Measurements from ENCODE around the gene ATXN1. TPM values are rescaled to one million over a fixed set of nuclear protein-coding genes. Genes with fewer than 3 reads are reported as not detected.

Gene ATXN1
- polyA plus RNA-seq, 1 donor from 2014 or later, result 28.2 TPM

- Histone ChIP-seq H3K36me3 (ENCODE audit: insufficient read depth, low read length) (no peaks in the 10 kb centered on the region), H3K27ac (ENCODE audit: low read length) (no peak overlapping the region), H4K20me1 (ENCODE audit: insufficient read depth) (no peaks in the 10 kb centered on the region)
These were observed 135.7 kb downstream of the ATXN1 start for GRCh38 chr6:16625291-16626265.

More at GRCh38 chr6:16625291-16626265, 135.7 kb downstream of the ATXN1 start:
- Histone ChIP-seq H3K4me3 (ENCODE audit: low read length) (no peak overlapping the region), H2AFZ (ENCODE audit: low read depth, low read length) (no peak overlapping the region), H3F3A (ENCODE audit: insufficient read depth, low read length, poor library complexity, severe bottlenecking) (no peaks in the 10 kb centered on the region), H3K4me2 (ENCODE audit: low read length) (no peak overlapping the region), H3K9me2 (ENCODE audit: insufficient read depth, low read length) (no peaks in the 10 kb centered on the region), H3K27me3 (ENCODE audit: insufficient read depth, low read depth, low read length) (no peaks in the 10 kb centered on the region), H3K79me2 (replicated peaks; ENCODE audit: insufficient read depth, low read length) (no peaks in the 10 kb centered on the region), H3K9me3 (ENCODE audit: low read length) (no peaks in the 10 kb centered on the region), H3K9ac (ENCODE audit: low read length) (no peak overlapping the region)
- no peak for TF ChIP-seq EP300 (conservative IDR thresholded peaks at IDR 0.05; ENCODE audit: poor library complexity, severe bottlenecking)
- TF ChIP-seq RAD21 (conservative IDR thresholded peaks at IDR 0.05), result no peak
- no peak for TF ChIP-seq MXI1 (conservative IDR thresholded peaks at IDR 0.05; ENCODE audit: poor library complexity, severe bottlenecking)
- TF ChIP-seq SMC3 (conservative IDR thresholded peaks at IDR 0.05; ENCODE audit: poor library complexity), result no peak
- TF ChIP-seq REST (IDR thresholded peaks at IDR 0.05; ENCODE audit: borderline replicate concordance), result no peak
- TF ChIP-seq, protein P1, sequence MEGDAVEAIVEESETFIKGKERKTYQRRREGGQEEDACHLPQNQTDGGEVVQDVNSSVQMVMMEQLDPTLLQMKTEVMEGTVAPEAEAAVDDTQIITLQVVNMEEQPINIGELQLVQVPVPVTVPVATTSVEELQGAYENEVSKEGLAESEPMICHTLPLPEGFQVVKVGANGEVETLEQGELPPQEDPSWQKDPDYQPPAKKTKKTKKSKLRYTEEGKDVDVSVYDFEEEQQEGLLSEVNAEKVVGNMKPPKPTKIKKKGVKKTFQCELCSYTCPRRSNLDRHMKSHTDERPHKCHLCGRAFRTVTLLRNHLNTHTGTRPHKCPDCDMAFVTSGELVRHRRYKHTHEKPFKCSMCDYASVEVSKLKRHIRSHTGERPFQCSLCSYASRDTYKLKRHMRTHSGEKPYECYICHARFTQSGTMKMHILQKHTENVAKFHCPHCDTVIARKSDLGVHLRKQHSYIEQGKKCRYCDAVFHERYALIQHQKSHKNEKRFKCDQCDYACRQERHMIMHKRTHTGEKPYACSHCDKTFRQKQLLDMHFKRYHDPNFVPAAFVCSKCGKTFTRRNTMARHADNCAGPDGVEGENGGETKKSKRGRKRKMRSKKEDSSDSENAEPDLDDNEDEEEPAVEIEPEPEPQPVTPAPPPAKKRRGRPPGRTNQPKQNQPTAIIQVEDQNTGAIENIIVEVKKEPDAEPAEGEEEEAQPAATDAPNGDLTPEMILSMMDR (IDR thresholded peaks at IDR 0.05; ENCODE audit: poor library complexity, severe bottlenecking), result no peak
- no peak for TF ChIP-seq TAF1 (IDR thresholded peaks at IDR 0.05; ENCODE audit: low read depth)
- no peak for TF ChIP-seq POLR2AphosphoS5 (IDR thresholded peaks at IDR 0.05)
- TF ChIP-seq EZH2 (IDR thresholded peaks at IDR 0.05; ENCODE audit: borderline replicate concordance, insufficient read depth, low read length, poor library complexity, severe bottlenecking), result no peak

Data from neural cell (in vitro differentiated cells).